ENCODE results near the gene ATP2B3.

DNA sequence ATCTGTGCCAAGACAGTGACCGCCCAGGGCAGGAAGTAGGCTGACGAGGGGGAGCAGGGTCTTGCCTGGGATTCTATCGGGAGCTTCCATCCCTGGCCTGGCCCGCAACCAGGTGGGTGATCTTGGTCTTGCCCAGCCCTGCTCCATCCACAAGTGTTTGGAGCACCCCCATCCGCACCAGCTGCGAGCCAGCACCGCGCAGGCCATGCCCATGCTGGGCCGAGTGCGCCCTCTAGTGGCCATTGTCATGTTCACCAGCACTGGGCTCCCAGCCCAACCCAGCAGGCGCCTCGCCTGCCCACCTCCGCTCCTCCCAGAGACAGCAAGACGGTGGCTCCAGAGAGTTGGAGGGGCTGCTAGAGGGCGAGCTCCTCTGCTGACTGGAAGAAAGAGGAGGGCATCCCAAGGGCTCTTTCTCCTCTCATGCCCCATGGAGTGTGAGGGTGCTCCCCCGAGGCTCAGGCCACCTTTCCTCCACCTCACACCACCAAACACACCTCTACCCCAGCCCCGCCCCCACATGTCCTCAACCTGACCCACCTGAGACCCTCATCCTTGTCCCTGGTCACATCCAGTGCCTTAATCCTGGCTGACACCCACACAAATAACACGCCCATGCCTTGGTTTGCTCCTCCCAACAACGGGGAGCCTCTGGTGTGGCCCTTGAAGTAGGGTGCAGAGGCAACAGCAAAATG, 9.8 kb upstream of the ATP2B3 start:
- TF ChIP-seq POLR2A (IDR thresholded peaks at IDR 0.05) = no peak
- TF ChIP-seq, protein P1, sequence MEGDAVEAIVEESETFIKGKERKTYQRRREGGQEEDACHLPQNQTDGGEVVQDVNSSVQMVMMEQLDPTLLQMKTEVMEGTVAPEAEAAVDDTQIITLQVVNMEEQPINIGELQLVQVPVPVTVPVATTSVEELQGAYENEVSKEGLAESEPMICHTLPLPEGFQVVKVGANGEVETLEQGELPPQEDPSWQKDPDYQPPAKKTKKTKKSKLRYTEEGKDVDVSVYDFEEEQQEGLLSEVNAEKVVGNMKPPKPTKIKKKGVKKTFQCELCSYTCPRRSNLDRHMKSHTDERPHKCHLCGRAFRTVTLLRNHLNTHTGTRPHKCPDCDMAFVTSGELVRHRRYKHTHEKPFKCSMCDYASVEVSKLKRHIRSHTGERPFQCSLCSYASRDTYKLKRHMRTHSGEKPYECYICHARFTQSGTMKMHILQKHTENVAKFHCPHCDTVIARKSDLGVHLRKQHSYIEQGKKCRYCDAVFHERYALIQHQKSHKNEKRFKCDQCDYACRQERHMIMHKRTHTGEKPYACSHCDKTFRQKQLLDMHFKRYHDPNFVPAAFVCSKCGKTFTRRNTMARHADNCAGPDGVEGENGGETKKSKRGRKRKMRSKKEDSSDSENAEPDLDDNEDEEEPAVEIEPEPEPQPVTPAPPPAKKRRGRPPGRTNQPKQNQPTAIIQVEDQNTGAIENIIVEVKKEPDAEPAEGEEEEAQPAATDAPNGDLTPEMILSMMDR (IDR thresholded peaks at IDR 0.05) = peak; percentile 79 to 94 (median 92)
- no peak for TF ChIP-seq POLR2AphosphoS5 (IDR thresholded peaks at IDR 0.05)
- no peak for TF ChIP-seq EP300 (IDR thresholded peaks at IDR 0.05)

All from upper lobe of left lung (tissue), 4 donors.